ENCODE data around the gene DCLK3.

DNA sequence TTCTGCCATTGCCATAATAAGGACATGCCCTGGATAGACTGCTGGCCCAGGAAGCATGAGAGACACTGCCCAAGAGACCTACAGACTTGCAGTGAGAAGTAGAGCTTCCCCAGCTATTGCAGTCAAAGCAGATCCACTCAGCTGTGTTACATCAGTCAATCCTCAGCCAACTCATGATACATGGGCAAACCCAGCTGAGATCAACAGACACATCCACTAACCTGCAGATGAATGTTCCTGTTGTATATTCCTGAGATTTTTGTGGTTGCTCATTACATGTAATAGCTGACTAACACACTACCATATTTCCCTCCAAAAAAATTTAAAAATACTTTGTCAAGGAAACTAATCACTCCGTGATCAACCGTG is 68.6 kb downstream of the DCLK3 start:
- TF ChIP-seq, protein P1, sequence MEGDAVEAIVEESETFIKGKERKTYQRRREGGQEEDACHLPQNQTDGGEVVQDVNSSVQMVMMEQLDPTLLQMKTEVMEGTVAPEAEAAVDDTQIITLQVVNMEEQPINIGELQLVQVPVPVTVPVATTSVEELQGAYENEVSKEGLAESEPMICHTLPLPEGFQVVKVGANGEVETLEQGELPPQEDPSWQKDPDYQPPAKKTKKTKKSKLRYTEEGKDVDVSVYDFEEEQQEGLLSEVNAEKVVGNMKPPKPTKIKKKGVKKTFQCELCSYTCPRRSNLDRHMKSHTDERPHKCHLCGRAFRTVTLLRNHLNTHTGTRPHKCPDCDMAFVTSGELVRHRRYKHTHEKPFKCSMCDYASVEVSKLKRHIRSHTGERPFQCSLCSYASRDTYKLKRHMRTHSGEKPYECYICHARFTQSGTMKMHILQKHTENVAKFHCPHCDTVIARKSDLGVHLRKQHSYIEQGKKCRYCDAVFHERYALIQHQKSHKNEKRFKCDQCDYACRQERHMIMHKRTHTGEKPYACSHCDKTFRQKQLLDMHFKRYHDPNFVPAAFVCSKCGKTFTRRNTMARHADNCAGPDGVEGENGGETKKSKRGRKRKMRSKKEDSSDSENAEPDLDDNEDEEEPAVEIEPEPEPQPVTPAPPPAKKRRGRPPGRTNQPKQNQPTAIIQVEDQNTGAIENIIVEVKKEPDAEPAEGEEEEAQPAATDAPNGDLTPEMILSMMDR (IDR thresholded peaks at IDR 0.05) = no peak
- no peak for TF ChIP-seq POLR2A (IDR thresholded peaks at IDR 0.05)

All from tibial nerve (tissue), 3 donors.